Measurements from ENCODE around the gene CACNA1B. TPM values are rescaled to one million over a fixed set of nuclear protein-coding genes. Genes with fewer than 3 reads are reported as not detected.
A peak's percentile ranks its signal among the peaks of the same experiment; 100 is the strongest.

CACNA1B gene
- total RNA-seq, 2 donors from 2014 or later, result 0.26 to 0.99 TPM

DNA sequence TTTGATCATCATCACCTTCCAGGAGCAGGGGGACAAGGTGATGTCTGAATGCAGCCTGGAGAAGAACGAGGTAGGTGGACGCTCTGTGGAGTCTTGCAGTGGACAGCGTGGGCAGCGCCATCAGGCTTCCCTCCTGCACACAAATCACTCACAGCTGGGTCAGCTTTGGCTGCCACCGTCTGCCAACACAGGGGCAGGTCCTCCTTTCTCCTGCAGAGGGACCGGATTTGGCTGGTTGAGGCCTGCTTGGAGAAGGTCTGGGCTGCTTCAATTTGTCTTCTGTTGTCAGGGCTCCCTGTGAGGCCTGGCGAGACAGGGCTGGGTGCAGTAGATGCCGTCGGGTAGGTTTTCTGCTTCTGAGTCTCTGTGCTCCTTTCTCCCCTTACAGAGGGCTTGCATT, 180.6 kb downstream of the CACNA1B start:
- Histone ChIP-seq H3K27ac (no peak overlapping the region), H3K4me3 (no peak overlapping the region), H3K36me3 (replicated peaks in 1 of 2; ENCODE audit: insufficient read depth in 1 of 2, low read depth in 2 of 2) (no peaks in the 10 kb centered on the region), H3K4me1 (no peaks in the 10 kb centered on the region), H3K9me3 (no peaks in the 10 kb centered on the region), H3K27me3 (no peaks in the 10 kb centered on the region)
- TF ChIP-seq POLR2A (IDR thresholded peaks at IDR 0.05), result no peak
- TF ChIP-seq, protein P1, sequence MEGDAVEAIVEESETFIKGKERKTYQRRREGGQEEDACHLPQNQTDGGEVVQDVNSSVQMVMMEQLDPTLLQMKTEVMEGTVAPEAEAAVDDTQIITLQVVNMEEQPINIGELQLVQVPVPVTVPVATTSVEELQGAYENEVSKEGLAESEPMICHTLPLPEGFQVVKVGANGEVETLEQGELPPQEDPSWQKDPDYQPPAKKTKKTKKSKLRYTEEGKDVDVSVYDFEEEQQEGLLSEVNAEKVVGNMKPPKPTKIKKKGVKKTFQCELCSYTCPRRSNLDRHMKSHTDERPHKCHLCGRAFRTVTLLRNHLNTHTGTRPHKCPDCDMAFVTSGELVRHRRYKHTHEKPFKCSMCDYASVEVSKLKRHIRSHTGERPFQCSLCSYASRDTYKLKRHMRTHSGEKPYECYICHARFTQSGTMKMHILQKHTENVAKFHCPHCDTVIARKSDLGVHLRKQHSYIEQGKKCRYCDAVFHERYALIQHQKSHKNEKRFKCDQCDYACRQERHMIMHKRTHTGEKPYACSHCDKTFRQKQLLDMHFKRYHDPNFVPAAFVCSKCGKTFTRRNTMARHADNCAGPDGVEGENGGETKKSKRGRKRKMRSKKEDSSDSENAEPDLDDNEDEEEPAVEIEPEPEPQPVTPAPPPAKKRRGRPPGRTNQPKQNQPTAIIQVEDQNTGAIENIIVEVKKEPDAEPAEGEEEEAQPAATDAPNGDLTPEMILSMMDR (IDR thresholded peaks at IDR 0.05), result no peak
- ATAC-seq (no peak), DNase-seq (peak in 1 of 4 donors; percentile 0)
- 66% methylated on average over 9 of the region's 9 CpGs; no CpG with 5 or more reads in 1 of the 2 donors for WGBS, 2 donors
- intact Hi-C loops (cut with DNase I), result no loop called here

DNA sequence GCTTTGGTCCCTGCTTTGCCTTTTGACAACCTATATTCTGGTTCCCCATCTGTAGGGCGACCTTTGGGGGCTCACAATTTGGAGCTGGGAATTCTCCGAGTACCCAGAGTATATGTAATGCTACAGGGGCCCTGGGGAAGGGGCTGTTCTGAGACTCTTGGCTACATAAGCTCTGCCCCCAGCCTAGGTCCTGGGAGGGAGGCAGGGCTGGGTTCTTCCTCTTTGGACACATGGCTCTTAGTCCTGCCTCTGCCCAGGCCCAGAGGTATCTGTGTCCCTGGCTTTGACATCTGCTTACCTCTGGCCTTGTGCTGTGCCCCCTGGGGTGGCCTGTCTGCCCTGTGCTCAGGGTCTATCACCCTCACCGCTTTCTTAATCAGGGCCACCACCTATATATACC, 181.6 kb downstream of the CACNA1B start:
- no peak overlapping the region for H3K27ac ChIP-seq
- DNase-seq, result no peak
- H3K4me3 ChIP-seq, result no peak overlapping the region
- no peaks in the 10 kb centered on the region for H3K27me3 ChIP-seq
- ATAC-seq, result no peak
- TF ChIP-seq POLR2A (IDR thresholded peaks at IDR 0.05), result no peak
- TF ChIP-seq, protein P1 (IDR thresholded peaks at IDR 0.05), result no peak
- intact Hi-C loops (cut with DNase I), result no loop called here
- no peaks in the 10 kb centered on the region for H3K36me3 ChIP-seq (replicated peaks in 1 of 2; ENCODE audit: insufficient read depth in 1 of 2, low read depth in 2 of 2)
- WGBS, 2 donors, result 60 to 84% methylated on average over 3 of the region's 3 CpGs
- no peaks in the 10 kb centered on the region for H3K9me3 ChIP-seq
- H3K4me1 ChIP-seq, result no peaks in the 10 kb centered on the region

DNA sequence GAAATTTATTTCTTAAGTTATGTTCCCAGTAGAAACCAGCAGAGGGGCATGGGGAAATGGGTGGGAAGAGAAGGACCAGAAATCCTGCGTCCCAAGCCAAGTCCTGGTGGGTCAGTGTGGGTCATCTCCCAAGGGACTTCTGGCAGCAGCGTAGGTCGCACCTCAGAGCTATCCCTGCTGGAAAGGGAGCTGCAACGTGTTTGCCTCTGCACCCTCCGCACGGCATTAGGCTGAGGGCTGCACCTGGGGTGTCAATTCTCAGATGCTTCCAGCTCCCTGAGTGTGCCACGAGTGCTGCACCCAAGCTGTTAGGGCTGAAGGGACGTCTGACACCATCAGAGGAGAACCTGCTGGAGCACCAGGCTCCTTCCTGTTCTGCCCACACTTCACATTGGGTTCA, 182.8 kb downstream of the CACNA1B start:
- H3K9me3 ChIP-seq, result no peaks in the 10 kb centered on the region
- no peaks in the 10 kb centered on the region for H3K27me3 ChIP-seq
- peak in 1 of 4 donors; percentile 8 for DNase-seq
- ATAC-seq, result no peak
- no peaks in the 10 kb centered on the region for H3K36me3 ChIP-seq (replicated peaks in 1 of 2; ENCODE audit: insufficient read depth in 1 of 2, low read depth in 2 of 2)
- intact Hi-C loops (cut with DNase I), result loop anchor here (10.0 kb wide), 1 partner anchor 56 kb away; no protein-coding TSS in a partner anchor
- no peak overlapping the region for H3K27ac ChIP-seq
- no peaks in the 10 kb centered on the region for H3K4me1 ChIP-seq
- H3K4me3 ChIP-seq, result no peak overlapping the region
- TF ChIP-seq, protein P1 (IDR thresholded peaks at IDR 0.05), result no peak
- no peak for TF ChIP-seq POLR2A (IDR thresholded peaks at IDR 0.05)
- WGBS, 2 donors, result 66 to 72% methylated on average over 8 of the region's 8 CpGs

DNA sequence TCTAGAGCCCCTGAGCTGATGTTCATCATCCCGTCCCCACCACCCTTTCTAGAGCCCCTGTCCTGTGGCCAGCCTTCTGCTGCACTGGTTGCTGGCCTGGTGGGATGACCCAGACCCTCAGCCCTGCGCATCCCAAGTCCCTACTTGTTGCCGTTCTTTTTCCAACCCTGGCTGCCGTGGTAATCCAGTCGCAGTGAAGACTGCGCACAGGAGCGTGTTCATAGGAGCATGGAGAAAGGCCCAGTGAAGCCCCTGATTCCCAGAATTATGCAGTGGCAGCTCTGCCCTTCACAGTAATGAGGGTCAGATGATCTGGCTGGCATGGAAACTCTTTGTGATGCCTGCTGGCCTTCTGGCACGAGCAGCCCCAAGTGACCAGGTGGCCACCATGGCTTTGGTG, 183.3 kb downstream of the CACNA1B start:
- H3K4me1 ChIP-seq, result no peaks in the 10 kb centered on the region
- ATAC-seq (no peak), DNase-seq (peak in 1 of 4 donors; percentile 1)
- intact Hi-C loops (cut with DNase I), result loop anchor here (10.0 kb wide), 1 partner anchor 56 kb away; no protein-coding TSS in a partner anchor
- WGBS, 2 donors, result 83 to 85% methylated on average over 7 to 8 of the region's 8 CpGs
- TF ChIP-seq, protein P1 (IDR thresholded peaks at IDR 0.05), result no peak
- TF ChIP-seq POLR2A (IDR thresholded peaks at IDR 0.05), result no peak
- H3K36me3 ChIP-seq (replicated peaks in 1 of 2; ENCODE audit: insufficient read depth in 1 of 2, low read depth in 2 of 2), result no peaks in the 10 kb centered on the region
- H3K4me3 ChIP-seq, result no peak overlapping the region
- H3K9me3 ChIP-seq, result no peaks in the 10 kb centered on the region
- no peak overlapping the region for H3K27ac ChIP-seq
- H3K27me3 ChIP-seq, result no peaks in the 10 kb centered on the region

DNA sequence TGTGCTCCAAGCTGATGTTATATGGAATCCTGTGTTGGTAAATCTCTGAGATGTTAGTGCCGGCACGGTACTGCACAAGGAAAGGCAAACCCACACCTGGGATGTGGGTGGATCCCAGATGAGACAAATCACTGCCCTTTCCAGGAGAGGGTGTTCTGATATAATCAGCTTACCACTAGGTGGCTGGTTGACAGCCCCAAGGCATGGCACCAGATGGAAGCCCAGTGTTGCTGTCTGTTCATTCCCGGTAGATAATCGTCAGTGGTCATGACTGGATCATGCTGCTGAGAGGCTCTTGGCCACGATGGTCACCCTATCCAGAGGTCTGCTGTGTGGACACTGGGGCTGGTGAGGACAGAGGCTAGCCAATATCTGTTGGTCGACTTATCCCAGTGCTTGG, 184.0 kb downstream of the CACNA1B start:
- TF ChIP-seq POLR2A (IDR thresholded peaks at IDR 0.05), result no peak
- TF ChIP-seq, protein P1 (IDR thresholded peaks at IDR 0.05), result no peak
- no peak for ATAC-seq
- Histone ChIP-seq H3K36me3 (replicated peaks in 1 of 2; ENCODE audit: insufficient read depth in 1 of 2, low read depth in 2 of 2) (no peaks in the 10 kb centered on the region), H3K4me3 (no peak overlapping the region), H3K9me3 (no peaks in the 10 kb centered on the region), H3K4me1 (no peaks in the 10 kb centered on the region), H3K27me3 (no peaks in the 10 kb centered on the region), H3K27ac (no peak overlapping the region)
- intact Hi-C loops (cut with DNase I), result loop anchor here (10.0 kb wide), 1 partner anchor 57 kb away; no protein-coding TSS in a partner anchor
- WGBS, 2 donors, result 76% methylated on average over 6 of the region's 6 CpGs; no CpG with 5 or more reads in 1 of the 2 donors
- peak in 1 of 4 donors; percentile 2 for DNase-seq
